NCI-H774 (cell line): ENCODE results near the gene ADRA2B.

ENCODE experiments used
- DNase-seq: peaks from one replicate; lab custom pipeline; 2025; lab: John Stamatoyannopoulos, UW

The ADRA2B gene

DNA sequence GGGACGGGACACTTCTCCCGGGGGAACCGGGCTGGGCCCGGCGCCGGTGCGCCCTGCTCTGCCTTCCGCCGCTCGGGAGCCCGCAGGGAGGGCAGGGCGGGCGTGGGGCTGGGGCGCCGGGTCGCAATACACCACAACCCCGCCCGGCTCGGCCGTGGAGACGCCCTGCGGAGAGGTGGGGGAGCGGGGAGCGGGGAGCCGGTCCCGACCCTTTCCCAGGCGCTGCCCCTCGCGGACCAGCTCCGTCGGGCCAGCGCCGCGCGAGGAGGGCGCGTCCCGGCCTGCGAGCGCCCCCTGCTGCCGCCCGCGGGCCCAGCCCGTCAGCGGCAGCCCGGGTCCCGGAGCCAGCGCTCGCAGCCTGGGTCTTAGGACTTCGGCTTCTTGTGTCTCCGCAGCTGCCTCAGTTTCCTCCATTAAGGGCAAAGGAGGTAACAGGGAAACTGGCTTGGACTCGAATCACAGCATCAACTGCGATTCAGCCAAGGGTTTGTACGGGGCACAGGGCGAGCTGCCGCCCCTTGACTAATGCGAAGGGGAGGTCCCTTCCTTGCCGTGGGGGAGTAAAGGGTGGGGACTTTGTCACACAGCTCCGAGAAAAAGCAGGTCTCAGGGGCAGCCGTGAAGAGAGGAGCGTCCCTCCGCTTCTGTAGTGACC, 635 bp upstream of the ADRA2B start:
- DNase-seq: peak; percentile 36

DNA sequence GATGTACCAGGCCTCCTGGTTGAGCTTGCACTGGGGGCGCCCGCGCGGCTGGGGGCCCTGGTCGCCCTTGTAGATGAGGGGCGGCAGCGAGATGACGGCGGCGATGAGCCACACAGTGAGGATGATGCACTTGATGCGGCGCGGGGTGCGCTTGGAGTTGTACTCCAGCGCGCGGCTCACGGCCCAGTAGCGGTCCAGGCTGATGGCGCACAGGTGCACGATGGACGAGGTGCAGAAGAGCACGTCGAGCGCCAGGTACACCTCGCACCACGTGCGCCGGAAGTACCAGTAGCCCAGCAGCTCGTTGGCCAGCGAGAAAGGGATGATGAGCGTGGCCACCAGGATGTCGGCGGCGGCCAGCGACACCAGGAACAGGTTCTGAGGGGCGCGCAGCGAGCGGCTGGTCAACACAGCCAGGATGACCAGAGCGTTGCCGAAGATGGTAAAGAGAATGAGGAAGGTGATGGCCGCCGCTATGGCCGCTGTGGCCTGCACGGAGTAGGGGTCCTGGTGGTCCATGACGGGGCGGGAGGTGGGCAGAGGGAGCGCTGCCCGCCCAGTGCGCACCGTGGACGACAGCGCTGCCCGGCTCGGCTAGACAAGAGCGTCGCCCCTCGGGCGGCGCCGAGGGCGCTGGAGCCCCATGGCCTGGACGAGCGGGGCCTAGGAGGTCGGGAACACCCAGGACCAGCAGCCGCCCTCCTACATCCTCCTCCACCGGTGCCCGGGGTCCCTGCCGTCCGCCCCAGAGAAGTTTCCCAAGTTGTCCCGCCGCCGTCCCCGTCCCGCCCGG, 544 bp downstream of the ADRA2B start:
- DNase-seq: no peak

DNA sequence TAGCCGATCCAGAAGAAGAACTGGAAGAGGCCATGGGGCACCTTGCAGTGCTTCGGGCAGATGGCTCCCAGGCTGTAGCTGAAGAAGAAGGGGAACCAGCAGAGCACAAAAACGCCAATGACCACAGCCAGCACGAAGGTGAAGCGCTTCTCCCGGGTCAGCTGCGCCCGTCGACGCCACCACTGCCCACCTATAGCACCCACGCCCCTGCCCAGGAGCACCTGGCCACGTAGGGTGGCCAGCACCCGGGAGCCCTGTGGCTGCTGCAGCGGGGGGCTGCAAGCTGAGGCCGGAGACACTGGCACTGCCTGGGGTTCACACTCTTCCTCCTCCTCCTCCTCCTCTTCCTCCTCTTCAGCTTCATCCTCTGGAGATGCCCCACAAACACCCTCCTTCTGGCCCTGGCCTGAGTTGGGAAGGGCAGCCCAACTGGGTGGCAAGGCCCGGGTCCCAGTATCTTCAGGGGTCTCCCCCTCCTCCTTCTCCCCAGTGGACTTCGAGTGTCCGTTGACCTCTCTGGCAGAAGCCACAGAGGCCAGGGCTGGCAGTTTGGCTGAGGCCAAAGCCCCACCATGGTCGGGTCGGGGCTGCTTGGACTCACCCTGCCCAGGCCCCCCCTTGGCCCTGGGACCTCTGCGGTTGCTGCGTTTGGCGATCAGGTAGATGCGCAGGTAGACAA, 1.3 kb downstream of the ADRA2B start:
- no peak for DNase-seq

DNA sequence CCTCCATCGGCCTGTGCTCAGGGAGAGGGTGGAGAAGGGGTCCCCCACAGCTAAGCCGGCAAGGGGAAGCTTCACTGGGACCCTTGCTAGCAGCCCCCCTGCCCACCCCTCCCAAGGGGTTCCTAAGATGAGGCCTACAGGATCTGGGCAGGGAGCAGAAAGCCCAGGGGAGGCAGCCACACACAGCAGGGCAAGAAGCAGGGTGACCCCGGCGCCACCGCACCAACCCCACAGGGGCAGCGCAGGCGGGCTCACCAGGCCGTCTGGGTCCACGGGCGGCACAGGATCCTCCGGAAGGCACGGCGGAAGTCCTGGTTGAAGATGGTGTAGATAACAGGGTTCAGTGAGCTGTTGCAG, 1.8 kb downstream of the ADRA2B start:
- DNase-seq: no peak

DNA sequence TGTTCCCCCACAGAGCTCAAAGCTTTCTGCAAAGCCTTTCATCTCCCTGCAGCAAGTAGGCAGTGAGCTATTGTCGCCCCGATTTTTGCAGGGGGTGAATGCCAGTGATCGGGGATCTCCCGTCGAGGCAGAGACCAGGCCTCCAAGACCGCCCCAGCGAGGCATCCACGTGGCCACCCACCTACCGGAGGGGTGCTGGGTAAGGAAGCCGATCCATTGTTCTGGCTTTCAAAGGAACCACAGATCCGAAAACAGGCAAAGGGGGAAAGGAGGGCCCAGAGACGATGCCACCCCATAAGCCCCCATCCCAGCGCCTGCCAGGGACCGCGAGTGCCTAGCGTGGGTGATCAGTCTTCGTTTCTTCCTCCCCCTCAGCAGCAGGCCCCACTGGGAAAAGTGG, 2.4 kb downstream of the ADRA2B start:
- no peak for DNase-seq

DNA sequence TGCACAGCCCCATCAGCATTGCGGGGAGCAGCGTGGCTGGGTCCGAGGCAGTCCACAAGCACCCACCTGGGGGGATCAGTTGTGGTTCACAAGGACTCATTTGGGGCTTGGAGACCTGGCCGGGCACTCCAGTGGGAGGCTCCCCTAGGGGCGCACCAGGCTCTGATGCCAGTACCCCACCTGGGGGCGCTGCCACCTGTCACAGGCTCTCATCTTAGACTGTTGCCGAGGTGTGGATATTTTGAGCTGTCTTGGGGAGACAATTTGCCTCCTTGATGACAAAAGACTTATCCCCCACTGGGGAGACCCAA, 3.0 kb downstream of the ADRA2B start:
- DNase-seq: no peak

DNA sequence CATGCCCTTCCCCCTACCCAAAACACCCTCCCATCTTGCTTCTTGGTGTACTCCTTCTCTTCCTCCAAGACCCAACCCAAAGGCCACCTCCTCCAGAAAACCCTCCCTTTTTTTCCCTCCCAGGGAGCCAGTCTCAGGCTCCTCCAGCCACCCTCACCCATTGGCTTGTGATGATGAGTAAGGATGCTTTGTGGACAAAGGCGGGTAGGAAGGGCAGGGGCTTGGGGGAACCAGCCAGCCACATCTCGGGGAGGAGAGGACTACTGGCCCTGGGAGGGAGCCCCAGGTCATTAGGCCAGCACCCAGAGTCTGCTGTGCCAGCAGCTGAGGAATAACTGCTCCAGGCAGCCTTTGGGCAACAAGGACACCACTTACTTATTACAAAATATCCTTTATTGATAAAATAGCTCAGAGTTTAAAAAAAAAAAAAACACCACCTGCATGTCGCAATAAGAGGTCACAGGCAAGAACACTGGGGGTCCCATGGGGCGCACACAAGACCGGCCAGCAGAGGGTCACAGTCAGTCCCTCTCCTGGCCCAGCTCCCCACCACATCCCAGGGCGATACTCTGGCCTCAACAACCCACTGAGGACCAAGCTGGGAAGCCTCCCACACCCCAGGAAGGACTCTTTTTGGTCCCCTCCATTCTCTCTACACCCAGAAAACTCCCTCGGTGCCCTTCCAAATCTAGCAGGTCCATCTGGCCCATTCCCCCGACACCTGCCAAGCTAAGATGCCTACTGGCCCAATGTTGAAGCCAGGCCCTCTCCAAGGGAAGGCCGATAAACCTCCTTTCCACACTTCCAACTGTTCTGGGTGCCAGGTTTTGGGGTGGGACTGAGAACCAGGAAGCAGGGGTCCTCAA, 3.6 kb downstream of the ADRA2B start:
- no peak for DNase-seq

DNA sequence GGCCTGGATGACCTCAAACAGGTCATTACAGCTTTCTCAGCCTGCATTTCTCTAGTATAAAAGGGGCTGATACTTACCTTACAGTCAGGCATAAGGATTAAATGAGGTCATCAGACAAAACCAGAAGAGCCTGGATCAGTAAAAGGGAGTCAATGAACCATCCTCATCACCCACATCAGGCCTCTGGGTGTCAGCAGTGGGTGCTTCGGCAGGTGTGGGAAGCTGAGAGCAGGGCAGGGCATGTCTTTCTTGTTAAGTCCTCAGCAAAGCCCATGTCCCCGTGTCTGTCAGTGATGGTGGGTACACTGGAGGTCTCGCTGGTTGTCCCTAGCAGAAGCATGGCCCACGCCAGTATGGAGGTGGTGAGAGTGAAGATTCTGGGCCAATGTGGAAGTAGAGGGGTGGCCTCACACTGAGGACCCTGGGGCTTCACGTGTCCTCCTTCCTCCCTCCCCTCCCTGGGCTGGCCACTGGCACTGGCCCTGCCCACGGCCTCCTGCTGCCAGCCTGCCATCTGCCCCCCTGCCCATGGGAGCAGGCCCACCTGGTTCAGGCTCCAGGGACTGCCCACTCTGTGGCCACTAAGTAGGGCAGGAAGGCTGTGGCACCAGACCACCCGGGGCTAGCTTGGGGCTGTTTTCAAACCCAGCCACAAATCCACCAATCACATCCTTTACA, 4.4 kb downstream of the ADRA2B start:
- no peak for DNase-seq

DNA sequence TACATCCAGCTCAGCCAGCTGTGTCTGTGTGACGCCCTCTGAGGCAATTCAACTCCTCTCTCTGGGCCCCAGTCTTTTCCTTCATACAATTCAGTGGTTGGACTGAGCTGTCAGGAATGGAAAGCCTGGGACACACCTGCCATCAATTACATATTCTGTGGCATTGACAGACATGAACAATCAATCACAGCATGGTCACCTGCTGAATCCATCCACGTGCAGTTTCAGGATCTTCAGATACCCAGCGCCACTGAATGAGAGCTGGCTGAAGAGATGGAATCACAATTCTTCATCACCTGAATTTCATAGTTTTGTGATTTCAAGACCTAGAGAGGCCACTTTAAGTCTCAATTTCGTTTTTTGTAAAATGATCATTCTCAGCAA, 5.1 kb downstream of the ADRA2B start:
- DNase-seq: no peak

DNA sequence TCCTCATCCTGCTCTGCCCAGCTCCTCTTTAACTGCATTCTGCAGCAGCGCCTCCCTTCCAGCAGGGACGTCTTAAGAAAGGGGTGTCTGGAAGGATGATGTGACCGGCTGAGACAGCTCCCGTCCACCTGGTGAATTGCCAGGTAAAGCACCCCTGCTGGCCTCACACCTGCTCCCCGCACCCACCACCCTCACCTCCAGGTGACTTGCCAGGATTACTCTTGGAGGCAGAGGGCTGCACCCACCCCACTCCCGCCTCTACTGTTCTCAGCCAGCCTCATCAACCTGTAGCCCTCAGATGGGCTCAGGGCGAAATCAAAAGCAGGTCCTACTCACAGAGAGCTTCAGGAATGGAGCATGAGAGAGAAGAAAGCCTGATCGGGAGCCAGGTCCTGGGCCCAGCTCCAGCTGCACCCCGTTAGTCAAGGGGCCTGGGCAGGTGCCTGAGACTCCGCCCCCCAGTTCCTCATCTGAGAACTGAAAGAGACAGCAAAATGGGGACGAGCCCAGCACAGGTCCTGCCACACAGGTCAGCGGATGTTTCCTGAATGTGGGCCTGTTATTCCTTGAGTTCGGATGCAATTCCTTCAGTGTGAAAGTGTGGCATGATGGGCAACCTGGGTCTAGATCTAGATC, 5.6 kb downstream of the ADRA2B start:
- DNase-seq: no peak

DNA sequence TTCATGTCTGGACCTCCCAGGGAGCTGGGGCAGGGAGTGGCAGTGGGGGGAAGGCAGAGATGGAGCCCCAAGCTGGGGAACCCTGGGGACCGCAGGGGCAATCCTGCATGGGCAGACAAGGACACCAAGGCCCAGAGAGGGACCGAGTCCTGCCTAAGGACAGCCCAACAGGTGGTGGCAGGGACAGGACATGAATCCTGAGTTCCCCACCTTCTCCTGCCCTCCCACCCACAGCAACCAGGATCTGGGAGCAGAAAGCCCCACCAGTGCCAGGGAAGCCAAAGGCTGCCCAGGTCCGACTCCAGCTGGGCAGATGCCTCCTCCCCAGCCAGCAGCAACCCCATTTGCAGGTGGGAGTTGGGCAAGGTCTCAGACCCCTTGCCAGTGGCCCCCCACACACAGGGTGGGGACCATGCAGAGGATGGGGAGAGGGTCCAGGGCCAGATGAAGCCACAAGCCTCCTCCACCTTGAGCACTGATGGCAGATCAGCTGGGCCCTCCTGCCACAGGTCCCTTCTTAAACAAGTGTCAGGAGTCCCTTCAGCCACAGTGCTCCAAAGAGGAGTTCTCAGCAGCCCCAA, 6.3 kb downstream of the ADRA2B start:
- no peak for DNase-seq

DNA sequence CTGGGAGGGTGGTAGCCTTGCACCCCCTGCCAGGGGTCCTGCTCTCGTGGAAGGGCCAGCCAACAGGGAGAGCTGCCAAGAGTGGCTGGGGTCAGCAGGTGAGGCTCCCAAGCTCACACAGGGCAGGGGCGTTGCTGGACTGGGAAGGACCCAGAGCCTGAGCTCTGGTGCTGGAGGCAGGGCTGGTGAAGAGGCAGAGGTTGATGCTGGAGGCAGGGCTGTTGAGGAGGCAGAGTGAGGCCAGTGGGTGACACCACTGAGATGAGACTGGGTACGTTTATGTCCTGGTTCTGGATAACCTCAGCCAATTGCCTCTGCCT, 7.0 kb downstream of the ADRA2B start:
- no peak for DNase-seq

DNA sequence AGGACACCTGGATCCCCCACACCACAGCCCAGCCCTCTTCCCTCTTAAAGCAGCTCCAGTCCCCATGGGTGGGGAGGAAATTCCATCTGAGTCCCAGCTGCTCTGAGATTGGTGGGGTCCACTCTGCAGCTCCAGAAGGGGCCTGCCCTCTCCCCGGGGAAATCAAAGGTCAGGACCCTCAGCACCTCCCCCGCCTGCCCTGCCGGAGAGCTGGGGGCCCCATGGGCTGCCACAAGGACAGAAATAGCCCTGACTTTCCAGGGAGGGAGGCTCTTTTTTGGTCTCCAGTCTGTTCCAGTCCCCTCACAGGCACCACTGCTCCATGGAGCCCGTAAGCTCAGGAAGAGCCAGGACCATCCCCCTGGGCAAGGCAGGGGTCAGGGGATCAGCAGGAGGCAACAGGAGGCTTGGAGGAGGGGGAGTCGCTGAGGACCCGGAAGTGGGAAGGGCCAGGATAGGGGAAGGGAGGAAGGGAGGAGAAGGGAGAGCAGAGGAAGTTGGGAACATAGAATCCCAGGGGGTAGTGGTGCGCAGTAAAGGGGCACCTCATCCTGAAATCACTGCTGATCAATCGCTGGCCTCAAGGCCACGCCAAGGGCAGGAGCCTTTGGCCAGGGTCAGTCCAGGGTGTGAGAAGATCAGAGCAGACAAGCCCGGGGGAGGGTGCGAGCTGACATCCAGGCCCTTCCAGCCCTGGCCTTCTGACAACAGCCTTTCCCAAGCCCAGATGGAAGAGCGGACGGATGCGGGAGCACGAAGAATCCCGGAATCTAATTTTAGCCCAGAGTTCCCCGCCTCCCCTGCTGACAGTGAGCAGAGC, 7.6 kb downstream of the ADRA2B start:
- no peak for DNase-seq

DNA sequence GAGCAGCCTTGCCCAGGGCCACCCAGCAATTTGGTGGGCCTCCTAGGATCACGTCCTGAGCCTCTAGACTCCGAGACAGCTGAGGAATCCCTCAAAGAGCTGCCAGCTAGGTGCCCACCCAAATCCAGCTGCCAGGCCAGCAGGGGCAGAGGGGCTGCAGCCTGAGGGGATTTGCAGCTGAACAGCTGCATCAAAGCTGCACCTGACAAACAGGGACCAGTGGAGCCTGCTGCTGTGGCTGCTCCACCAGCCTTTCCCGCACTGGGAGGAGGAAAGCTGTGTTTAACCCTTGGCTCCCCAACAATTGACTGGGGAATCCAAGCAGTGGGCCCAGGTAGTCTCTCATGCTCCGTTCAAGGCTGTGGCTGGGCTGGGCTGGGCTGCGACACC, 8.2 kb downstream of the ADRA2B start:
- no peak for DNase-seq

DNA sequence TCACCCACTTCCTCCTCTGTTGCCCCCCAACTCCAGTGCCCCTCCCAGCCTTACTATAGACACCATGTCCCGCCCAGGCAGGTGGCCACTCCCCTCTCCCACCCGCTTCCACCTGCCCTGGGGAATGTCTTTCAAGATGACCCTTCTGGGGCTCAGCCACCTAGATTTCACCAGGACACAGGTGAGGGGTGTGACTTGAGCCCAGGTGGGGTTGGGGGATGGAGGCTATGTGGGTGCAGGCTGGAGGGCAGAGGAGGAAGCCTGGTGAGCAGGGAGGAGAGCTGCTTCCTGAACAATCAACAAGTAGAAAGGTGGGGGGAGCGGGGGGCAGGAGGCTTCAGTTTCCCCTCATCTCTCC, 8.7 kb downstream of the ADRA2B start:
- no peak for DNase-seq

DNA sequence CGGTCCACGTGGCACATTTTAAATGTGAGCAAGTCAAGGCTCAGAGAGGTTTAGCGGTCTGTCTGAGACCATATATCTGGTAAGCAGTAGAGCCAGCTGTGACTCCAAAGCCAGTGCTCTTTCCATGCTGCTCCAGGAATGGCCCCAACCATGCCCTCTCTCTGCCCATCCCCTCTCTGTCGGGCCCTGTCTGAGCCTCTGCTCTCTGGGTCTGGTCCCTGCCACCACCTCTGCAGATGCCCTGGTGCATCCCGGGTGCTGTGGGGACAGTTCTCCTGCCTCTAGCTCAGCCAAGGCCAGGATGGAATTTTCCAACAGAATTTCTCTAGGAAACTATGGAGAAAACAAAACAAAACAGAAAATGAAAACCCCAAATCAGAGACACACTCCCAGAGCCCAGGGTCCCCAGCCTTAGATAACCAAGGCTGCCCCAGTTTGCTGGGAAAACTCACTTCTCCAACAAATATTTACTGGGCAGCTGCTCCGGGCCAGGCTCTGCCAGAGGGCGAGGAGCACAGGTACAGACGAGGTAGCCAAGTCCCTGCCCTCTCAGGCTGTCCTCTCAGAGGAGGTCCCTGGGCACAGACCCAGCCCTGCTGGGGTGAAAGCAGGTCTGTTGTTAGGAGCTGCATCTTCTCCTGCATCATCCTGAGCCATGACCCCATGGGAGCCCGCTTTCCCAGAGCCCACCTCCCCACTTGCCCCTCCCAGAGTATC, 9.2 kb downstream of the ADRA2B start:
- DNase-seq: no peak

DNA sequence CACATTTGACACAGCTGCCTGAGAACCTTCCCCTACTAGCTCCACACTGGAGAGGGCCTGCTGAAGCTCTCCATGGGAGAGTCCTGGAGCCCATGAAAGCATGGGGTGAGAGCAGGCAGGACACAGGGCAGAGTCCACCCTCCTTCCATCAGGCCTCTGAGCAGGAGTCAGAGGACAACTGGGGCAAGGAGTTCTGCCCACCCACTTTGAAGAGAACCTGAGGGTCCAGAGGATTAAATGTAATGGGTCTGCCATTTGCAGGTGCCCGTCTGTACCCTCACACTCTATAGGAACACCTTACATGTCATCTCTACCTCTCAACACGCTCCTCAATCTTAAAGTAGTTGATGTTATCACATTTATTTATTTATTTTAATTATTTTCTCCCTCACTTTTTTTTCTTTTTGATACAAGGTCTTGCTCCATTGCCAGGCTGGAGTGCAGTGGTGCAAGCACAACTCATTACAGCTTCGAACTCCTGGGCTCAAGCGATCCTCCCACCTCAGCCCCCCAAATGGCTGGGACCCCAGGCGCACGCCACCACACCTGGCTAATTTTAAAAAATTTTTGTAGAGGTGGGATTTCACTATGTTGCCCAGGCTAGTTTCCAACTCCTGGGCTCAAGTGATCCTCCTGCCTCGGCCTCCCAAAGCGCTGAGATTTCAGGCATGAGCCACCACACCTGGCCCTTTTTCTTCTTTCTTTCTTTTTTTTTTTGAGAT, 10.2 kb downstream of the ADRA2B start:
- no peak for DNase-seq

DNA sequence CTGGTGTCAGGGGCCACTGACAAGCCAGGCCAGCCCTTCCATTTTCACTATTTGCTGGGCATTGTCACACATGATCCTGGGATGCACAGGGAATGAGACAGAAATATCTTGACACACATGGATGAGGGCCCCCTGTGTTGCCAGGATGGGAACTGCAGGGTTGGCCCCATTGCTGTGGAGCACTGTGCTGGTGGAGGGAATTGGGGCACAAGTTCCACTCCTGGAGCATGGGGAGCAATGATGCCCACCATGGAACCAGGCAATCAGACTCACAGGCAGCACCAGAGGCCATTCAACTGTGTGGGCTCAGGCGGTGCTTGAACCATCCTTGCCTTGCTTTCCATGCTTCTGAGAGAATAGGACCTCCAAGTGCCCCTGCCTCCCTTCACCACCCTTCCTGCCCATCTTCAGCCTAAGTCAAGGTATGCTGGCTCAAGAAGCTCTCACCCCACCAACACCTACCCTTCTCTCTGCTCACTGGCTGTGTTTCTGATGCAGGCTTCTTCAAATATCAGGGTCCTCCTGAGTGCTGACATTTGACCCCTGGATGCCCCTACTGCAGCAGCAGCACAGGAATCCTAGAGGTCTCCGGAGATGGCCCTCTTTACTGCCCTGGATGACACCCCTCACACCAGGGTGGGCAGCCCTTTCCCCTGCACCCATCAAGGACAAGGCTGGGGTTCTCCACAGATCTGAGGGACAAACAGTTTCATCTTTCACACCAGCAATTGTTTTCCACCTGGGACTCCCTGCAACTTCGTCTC, 11.0 kb downstream of the ADRA2B start:
- no peak for DNase-seq

DNA sequence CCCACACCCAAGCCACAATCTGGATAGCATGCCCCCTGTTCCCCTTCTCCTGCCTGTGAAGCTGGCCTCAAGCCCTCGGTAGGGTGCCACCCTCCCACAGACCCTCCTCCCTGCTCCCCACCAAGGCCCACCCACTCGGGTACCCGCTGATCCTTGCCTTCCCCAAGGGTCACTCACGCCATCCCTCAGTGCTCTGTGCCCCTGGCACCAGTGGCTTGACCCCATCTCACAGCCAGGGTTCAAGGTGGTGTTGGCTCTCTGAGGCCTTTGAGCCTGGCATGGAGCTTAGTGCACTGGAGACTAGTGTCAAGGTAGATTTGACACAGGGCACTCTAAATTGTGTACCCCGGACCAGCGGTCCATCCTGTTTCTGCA, 11.9 kb downstream of the ADRA2B start:
- DNase-seq: no peak
